GM10248 (cell line): ENCODE data around the gene PRM3.
A peak's percentile ranks its signal among the peaks of the same experiment; 100 is the strongest.

Source experiments
- CTCF ChIA-PET: fragments of 300-600 bp; sonication (Branson Sonifier 250); formaldehyde crosslinking; extraction: SDS; loops from one replicate; lab custom pipeline; 2021; ENCODE audit warnings: antibody characterized with exemption; lab: Yijun Ruan, JAX
- POLR2A ChIA-PET: fragments of 350-650 bp; sonication (Branson Sonifier 250); formaldehyde crosslinking; extraction: SDS; loops from one replicate; lab custom pipeline; 2020; ENCODE audit warnings: antibody characterized with exemption; lab: Yijun Ruan, JAX
- DNase-seq: peaks from one replicate; pipeline ENCODE4 v3.0.0; 2012; ENCODE audit errors: extremely low spot score
- TF ChIP-seq, protein P1 (sequence below): IDR thresholded peaks from 2 replicates; pipeline ENCODE4 v1.5.1; 2012; ENCODE audit warnings: mild to moderate bottlenecking, low read depth; ENCODE audit errors: extremely low read depth, missing control alignments, control extremely low read depth

Gene PRM3

DNA sequence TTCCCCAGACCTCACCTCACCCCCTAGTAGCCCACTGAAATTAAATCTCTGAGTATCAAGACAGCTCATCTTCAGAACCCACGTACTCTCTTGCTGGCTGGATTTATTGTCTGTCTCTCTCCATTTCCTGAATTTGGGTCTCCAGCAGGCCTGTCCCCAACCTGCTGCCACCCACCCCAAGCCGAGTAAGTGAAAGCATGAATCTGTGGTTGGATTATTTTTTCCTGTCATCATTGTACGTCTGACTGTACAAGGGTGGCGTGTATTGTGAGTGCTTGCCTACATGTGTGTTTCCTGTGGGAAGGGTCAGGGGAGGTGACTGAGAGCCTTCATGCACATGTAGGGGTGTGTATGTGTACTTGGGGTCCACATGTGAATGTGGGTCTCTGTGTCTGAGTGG lies 9.7 kb downstream of the PRM3 start:
- TF ChIP-seq, protein P1, sequence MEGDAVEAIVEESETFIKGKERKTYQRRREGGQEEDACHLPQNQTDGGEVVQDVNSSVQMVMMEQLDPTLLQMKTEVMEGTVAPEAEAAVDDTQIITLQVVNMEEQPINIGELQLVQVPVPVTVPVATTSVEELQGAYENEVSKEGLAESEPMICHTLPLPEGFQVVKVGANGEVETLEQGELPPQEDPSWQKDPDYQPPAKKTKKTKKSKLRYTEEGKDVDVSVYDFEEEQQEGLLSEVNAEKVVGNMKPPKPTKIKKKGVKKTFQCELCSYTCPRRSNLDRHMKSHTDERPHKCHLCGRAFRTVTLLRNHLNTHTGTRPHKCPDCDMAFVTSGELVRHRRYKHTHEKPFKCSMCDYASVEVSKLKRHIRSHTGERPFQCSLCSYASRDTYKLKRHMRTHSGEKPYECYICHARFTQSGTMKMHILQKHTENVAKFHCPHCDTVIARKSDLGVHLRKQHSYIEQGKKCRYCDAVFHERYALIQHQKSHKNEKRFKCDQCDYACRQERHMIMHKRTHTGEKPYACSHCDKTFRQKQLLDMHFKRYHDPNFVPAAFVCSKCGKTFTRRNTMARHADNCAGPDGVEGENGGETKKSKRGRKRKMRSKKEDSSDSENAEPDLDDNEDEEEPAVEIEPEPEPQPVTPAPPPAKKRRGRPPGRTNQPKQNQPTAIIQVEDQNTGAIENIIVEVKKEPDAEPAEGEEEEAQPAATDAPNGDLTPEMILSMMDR = no peak
- ChIA-PET CTCF (interaction anchor here (0.7 to 1.5 kb wide), 5 partner anchors 8 to 299 kb away, joined by 3 to 4 read pairs (median 3); partner anchors contain the start of gene SOCS1), POLR2A (interaction anchor here (2.4 kb wide), 1 partner anchor 8 kb away, joined by 7 read pairs; the partner anchor contains the start of gene SOCS1)
- no peak for DNase-seq

DNA sequence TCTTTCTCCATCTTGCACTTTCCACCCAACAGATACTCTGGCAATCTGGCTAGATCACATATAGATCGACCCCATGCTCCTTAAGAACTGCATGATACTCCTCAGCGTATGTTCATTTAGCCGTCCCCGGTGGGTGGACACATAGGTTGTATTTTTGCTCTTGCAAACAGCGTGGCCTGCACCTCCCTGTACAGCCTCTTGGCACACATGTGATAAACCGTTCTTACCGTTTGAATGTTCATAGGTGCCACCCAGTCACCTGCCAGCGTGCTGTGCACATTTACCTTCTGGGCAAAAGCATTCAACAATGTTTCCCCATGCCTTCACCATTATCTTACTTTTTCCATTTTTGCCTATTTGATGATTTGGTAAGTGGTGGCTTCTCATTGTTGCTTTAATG lies 10.5 kb downstream of the PRM3 start:
- no peak for DNase-seq
- TF ChIP-seq, protein P1 = no peak
- ChIA-PET POLR2A (interaction anchor here (2.4 kb wide), 1 partner anchor 7 kb away, joined by 7 read pairs; the partner anchor contains the start of gene SOCS1), CTCF (interaction anchor here (0.7 to 9.7 kb wide), 4 partner anchors 10 to 299 kb away, joined by 3 to 182 read pairs (median 6); partner anchors contain the start of gene PRM3)

DNA sequence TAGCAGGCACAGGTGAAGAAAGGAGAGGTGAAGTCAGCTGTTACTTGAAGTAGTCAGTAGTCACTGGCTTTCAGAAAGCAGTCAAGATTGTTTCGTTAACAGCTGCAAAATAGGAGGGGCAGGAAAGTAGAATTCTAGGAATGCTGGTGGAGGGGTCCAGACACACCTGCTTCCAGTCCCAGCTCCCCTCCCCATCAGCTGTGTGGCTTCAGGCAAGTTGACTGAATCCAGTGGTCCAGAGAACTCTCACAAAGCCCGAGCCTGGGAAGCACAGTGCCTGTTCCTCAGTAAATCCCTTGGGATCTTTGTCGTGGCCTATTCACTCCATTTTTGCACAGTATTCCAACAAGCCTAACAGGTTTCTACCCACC lies 12.8 kb downstream of the PRM3 start:
- TF ChIP-seq, protein P1 = no peak
- CTCF ChIA-PET = interaction anchor here (1.0 to 9.7 kb wide), 5 partner anchors 9 to 306 kb away, joined by 3 to 182 read pairs (median 5); partner anchors contain the start of gene TNP2
- no peak for DNase-seq
- POLR2A ChIA-PET = no interaction called here

DNA sequence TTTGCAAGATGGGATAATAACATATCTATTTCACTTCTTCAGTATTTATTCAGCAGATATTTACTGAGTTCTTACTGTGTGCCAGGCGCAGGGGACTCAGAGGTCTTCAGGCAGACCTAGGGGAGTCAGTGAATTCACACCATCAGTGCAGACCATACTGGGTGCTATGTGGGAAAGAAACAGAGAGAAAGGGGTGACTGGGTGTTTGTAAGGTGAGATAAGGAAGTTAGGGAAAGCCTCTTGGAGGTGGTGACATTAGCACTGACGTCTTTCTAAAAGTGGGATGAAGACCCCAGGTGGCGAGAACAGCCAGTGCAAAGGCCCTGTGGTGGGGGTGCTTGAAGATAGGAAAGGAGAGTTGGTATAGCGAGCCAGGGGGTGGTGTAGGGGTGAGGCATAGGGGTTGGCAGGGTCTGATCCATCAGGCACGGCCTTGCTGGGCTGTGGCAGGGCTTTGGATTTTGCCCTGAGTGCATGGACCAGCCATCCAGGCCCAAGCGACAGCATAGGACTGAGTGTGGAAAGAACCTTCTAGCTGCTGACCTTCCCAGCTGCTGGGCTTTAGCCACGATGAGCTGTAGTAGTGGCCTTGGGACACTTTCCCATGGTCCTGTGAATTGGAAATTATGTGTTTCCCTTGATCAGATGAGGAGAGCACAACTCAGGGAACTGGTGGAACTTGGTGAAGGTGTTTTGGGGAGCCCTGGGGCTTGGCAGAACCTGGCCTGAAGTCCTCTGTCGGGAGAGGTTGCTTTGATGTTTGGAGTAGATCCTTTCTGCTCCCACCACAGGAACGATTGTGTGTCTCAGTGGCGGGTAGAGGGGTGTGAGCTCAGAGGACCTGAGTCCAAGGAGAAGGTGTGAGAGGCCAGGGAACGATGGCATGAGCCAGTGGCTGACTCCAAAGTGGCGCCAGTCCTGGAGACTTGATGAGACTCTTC lies 13.5 kb downstream of the PRM3 start:
- TF ChIP-seq, protein P1 = no peak
- CTCF ChIA-PET = interaction anchor here (1.0 to 9.7 kb wide), 12 partner anchors 9 to 306 kb away, joined by 3 to 182 read pairs (median 4); partner anchors contain the start of gene TNP2
- no peak for DNase-seq
- POLR2A ChIA-PET = no interaction called here

DNA sequence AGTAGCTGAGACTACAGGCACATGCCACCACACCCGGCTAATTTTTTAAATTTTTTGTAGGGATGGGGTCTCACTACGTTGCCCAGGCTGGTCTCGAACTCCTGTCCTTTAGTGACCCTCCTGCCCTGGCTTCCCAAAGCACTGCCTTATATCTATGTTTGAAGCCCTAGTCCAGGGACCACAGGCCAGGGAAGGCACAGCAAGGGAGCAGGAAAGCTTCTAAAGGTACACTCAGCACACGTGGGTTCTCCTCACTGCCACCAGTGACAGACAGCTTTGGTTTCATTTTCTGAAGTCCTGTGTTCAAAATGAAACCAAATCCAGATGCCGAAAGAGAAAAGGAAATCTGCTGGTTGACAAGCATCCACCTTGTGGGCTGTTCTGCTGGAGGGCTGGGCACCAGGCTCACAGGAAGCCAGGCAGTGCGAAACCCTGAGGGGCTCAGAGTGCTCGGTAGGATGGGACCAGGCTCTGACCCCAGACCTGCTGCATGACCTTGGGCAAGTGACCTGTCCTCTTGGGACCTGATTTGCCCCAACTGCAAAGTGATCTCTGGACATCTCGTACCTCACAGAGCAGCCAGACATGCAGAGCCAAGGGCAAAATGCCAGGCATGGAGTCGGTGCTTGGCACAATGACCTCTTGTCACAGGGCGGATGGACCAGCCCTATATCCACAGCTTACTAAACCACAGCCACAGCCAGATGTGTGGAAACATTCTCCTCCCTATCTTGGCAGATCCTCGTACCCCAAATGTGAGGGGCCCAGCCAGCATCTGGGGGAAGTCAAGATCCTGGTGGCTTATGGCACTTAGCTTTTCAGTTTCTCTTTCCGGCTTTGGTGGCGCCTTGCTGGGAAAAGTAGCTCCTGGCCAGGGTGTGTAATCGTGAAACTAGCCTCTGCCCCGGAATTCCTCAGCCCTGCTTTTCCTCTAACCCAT lies 14.6 kb downstream of the PRM3 start:
- ChIA-PET POLR2A (no interaction called here), CTCF (interaction anchor here (1.0 to 9.7 kb wide), 15 partner anchors 10 to 300 kb away, joined by 3 to 182 read pairs (median 3); partner anchors contain the start of gene TNP2)
- DNase-seq = peak; percentile 84
- TF ChIP-seq, protein P1 = no peak
